GM21381 (cell line): ENCODE results near the gene APBA2.
"Not testable (repeated sequence)": the region's sequence is repeated elsewhere in the genome, so short reads cannot be mapped to it uniquely, and the experiment has no call there.

Experiments used
- ATAC-seq: cut with Tn5 transposase; IDR thresholded peaks from one replicate; pipeline ENCODE4 v1.9.1; 2021; ENCODE audit warnings: mild to moderate bottlenecking, moderate library complexity; ENCODE audit not compliant: unreplicated experiment

Gene APBA2

DNA sequence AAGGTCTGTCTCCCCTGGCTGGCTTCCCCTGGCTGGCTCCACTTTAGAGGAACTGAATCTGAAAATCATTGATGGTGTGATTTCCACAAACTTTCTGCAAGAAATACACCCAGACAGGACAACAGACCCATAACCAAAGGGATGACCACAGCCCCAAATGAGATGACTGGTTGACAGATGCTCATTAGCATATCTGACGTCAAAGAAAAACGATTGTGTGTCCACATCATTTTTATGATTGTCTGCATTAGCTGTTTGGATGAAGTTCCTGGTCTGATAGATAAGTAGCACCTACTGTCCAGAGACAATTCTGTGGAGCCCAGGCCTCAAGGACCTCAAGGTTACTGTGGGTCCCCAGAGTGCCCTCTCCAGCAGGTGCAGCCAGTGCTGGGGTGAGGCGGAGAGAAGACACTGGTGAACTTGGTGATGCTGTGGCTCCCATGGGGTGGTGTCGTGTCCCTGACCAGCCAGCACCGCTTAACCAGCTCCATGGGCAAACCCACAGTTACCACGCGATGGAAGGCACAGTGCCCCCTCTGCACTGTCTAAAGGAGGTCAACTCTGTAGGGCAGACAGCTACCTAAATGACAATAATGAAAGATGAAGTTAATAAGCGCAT, 256.5 kb downstream of the APBA2 start:
- ATAC-seq = no peak

DNA sequence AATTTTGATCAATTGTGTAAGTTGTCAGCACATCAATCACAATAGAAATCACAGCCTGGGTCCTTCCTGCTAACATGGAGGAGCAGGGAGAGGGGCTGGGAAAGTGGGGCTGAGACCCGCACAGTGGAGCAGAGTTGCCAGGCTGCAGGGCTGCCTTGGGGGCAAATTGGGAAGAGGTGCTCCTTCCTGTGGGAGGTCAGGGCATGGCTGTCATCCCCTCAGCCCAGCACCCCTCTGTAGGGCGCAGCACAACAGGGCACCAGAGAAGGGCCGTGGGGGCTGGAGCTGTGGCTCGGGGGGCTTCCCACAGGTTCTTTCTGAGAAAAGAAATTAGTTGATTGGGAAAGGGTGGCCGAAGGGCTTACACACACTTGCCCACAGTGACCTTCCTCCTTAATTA, 257.5 kb downstream of the APBA2 start:
- no peak for ATAC-seq

DNA sequence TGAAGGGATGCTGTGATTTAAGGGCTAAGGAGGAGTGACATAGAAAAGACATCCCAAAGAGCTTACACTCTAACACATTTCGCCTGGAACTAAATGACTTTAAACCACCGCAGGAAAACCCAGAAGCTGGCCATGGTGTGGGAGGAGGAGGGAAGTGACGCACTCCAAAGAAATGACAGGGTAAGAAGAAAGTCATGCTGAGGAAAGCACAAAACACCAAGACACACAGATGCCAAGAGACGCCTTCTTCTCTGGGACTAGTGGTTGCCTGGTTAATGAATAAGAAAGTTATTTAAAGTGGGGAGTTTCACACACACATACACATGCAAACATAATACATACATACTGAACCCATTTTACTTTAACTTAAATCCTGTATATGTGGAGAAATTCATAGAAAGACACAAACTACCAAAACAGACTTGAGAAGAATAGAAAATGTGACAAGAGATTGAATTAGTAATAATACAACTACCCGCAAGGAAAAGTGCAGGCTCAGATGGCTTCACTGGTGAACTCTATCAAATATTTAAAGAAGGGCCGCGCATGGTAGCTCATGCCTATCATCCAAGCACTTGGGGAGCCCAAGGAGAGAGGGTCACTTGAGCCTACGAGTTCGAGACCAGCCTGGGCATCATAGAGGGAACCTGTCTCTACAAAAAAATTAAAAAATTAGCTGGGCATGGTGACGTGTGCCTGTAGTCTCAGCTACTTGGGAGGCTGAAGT, 258.3 kb downstream of the APBA2 start:
- no peak for ATAC-seq

DNA sequence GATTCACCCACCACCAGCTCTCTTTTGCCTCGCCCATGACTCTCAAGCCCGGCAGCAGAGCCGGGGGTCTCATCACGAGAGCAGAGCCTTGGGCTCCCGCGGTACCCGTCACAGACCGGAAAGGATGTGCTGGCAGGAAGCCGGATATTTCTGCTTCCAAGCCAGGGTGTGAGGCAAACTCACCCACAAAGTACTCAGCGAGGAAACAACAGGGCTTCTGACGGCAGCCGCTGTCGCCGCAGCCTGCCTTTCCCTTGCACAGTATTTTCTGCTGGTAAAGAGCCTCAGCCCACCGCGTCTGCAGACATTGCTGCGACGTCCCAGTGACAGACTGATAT, 263.9 kb downstream of the APBA2 start:
- ATAC-seq = no peak

DNA sequence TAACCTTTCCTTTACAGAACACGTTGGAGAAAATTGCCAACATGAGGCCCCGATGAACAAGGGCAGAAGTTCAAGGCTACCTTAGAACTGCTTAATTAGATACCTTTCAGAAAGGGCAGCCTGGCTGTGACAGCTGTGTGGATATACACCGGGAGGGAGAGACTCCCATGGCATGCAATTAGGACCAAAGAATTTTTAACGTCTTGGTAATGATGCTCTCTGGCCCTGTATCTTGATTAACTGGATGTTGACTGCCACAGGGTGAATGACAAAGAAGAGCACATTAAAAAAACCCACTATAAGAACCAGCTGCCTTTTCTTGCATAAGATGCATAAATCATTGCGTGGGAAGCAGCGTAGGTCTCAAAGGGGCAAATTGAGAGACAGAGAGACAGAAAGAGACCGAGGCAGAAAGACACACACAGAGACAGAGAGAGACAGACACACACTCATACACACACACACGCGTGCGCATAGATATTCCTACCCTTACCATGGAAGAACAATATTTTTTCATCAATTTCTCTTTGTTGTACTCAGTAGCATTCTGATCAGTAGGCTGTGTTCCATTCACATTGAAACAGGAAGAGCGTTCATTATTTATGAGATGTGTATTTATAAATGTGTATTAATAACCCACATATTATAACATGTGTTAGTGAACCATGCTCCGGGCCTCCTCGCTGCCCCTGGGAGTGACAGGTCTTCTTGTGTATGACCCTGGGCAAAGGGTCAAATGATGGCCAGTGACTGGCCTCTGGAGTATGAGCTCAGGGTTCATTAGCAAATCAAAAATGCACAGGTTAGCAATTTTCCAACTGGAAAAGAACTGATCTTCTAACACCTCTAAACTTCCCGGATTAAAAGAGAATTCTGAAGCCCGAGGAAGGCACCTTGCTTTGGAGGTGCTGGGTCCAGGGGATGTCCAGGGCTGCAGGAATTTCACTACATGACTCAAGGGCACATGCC, 265.0 kb downstream of the APBA2 start:
- no peak for ATAC-seq

DNA sequence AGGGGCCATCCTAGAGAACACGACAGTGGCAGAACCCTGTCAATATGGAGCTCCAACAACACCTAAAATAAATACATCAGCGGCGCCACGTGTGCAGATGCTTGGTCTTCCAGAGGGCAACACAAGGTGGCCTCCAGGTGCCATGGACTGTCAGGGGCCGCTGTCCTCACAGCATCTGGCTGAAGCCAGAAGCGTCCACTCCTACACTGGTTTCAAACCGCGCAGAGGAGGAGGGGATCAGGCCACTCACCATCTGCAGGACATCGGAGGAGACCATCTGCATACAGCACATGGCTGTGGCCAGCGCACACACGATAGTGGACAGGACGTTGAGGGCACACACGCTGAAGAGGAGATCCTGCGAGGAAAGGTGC, 265.7 kb downstream of the APBA2 start:
- no peak for ATAC-seq

DNA sequence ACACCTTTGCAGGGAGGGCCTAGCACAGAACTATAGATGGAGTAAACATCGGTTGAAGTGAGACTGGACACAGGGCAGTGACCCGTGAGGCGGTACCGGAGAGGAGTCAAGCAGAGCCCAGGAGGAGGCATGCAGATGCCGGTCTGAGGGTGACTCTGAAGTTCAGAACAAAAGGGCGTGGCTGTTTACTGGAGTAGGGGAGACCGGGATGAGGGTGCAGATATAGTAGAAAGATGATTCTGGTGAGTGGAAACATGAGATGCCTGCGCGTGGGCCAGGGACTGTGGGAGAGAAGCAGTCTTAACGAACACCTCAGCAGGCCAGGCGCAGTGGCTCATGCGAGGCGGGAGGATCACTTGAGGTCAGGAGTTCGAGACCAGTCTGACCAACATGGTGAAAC, 270.7 kb downstream of the APBA2 start:
- no peak for ATAC-seq

DNA sequence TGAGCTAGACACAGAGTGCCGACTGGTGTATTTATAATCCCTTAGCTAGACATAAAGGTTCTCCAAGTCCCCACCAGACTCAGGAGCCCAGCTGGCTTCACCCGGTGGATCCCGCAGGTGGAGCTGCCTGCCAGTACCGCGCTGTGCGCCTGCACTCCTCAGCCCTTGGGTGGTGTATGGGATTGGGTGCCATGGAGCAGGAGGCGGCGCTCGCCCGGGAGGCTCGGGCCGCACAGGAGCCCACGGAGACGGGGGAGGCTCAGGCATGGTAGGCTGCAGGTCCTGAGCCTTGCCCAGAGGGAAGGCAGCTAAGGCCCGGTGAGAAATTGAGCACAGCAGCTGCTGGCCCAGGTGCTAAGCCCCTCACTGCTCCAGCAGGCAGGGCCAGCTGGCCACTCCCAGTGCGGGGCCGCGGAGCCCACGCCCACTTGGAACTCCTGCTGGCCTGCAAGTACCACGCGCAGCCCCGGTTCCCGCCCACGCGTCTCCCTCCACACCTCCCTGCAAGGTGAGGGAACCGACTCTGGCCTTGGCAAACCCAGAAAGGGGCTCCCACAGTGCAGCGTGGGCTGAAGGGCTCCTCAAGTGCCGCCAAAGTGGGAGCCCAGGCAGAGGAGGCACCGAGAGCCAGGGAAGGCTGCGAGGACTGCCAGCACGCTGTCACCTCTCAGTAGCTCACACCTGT, 274.1 kb downstream of the APBA2 start:
- no peak for ATAC-seq

DNA sequence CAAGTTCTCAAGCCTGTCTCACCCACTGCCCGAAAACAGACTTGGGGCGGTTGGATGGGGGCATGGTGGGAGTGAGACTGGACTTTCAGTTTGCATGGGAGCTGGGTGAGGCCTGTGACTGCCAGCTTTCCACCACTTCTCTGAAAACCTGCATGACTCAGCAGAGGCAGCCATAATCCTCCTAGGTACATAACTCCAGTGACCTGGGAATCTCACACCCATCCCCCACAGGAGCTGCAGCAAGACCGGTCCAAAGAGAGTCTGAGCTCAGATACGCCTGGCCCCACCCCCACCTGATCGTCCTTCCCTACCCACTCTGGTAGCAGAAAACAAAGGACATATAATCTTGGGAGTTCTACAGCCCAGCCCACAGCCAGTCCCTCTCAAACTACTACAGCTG, 276.6 kb downstream of the APBA2 start:
- ATAC-seq = no peak

DNA sequence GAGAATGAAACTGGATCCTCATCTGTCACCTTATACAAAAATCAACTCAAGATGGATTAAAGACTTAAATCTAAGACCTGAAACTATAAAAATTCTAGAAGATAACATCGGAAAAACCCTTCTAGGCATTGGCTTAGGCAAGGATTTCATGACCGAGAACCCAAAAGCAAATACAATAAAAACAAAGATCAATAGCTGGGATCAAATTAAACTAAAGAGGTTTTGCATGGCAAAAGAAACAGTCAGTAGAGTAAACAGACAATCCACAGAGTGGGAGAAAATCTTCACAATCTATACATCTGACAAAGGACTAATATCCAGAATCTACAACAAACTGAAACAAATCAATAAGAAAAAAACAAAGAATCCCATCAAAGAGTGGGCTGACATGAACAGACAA, 281.3 kb downstream of the APBA2 start:
- not testable (repeated sequence) for ATAC-seq
